ENCODE data around the gene TRRAP. TPM values are rescaled to one million over a fixed set of nuclear protein-coding genes. Genes with fewer than 3 reads are reported as not detected.

The TRRAP gene
- total and polyA plus RNA-seq, 4 donors: 4.3 to 22.7 (median 10.1) TPM

DNA sequence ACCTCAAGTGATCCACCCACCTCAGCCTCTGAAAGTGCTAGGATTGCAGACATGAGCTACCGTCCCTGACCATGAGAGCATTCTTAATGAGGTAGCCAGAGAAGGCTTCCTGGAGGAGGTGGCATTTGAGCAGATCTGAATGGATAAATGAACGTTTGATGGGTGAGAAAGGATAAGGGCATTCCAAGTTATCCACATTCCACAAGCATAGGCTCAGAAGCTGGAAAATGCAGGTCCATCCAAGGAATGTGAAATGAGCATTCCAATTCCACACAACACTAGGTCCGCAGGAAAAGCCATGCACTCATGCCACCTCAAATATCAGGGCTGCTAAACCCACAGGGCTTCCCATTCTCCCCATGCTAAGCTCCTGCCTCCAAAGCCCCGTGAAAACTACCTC, 25.5 kb upstream of the TRRAP start:
- Histone ChIP-seq H3K4me1 (ENCODE audit: control insufficient read depth in 4 of 4, insufficient read depth in 4 of 4, low read length in 3 of 4) (no peaks in the 10 kb centered on the region), H3K9ac (ENCODE audit: low read depth in 1 of 2, low read length in 2 of 2) (no peak overlapping the region), H3K9me3 (ENCODE audit: control insufficient read depth in 4 of 4, low read length in 3 of 4) (peaks cover 2 to 10% (median 8%) of the 10 kb centered on the region in 4 donors), H3K4me3 (ENCODE audit: low read depth in 1 of 3, low read length in 3 of 3) (no peak overlapping the region), H3K27me3 (ENCODE audit: control insufficient read depth in 4 of 4, insufficient read depth in 4 of 4, low read length in 3 of 4) (no peaks in the 10 kb centered on the region), H3K27ac (ENCODE audit: low read depth in 1 of 2, low read length in 2 of 2) (no peak overlapping the region), H3K36me3 (ENCODE audit: control insufficient read depth in 4 of 4, insufficient read depth in 3 of 4, low read depth in 1 of 4, low read length in 3 of 4) (no peaks in the 10 kb centered on the region)
- no peak for DNase-seq (ENCODE audit: low spot score)
- 59% methylated on average over 4 of the region's 4 CpGs for WGBS
- TF ChIP-seq FOXA1 (IDR thresholded peaks at IDR 0.05) (no peak), RXRA (IDR thresholded peaks at IDR 0.05) (no peak), RAD21 (IDR thresholded peaks at IDR 0.05) (no peak), HNF4G (IDR thresholded peaks at IDR 0.05) (no peak), JUND (IDR thresholded peaks at IDR 0.05) (no peak), GABPA (IDR thresholded peaks at IDR 0.05 in 1 of 2, conservative IDR thresholded peaks at IDR 0.05 in 1 of 2) (no peak), TAF1 (conservative IDR thresholded peaks at IDR 0.05) (no peak), EGR1 (IDR thresholded peaks at IDR 0.05; ENCODE audit: low read depth in 2 of 2) (no peak), HNF4A (conservative IDR thresholded peaks at IDR 0.05) (no peak), YY1 (IDR thresholded peaks at IDR 0.05) (no peak), FOXA2 (IDR thresholded peaks at IDR 0.05) (no peak), SP1 (IDR thresholded peaks at IDR 0.05) (no peak), NR2F2 (IDR thresholded peaks at IDR 0.05) (no peak)
- TF ChIP-seq, protein P1, sequence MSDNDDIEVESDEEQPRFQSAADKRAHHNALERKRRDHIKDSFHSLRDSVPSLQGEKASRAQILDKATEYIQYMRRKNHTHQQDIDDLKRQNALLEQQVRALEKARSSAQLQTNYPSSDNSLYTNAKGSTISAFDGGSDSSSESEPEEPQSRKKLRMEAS (IDR thresholded peaks at IDR 0.05): no peak
- TF ChIP-seq, protein P2, sequence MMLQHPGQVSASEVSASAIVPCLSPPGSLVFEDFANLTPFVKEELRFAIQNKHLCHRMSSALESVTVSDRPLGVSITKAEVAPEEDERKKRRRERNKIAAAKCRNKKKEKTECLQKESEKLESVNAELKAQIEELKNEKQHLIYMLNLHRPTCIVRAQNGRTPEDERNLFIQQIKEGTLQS (IDR thresholded peaks at IDR 0.05): no peak
- TF ChIP-seq, protein P3, sequence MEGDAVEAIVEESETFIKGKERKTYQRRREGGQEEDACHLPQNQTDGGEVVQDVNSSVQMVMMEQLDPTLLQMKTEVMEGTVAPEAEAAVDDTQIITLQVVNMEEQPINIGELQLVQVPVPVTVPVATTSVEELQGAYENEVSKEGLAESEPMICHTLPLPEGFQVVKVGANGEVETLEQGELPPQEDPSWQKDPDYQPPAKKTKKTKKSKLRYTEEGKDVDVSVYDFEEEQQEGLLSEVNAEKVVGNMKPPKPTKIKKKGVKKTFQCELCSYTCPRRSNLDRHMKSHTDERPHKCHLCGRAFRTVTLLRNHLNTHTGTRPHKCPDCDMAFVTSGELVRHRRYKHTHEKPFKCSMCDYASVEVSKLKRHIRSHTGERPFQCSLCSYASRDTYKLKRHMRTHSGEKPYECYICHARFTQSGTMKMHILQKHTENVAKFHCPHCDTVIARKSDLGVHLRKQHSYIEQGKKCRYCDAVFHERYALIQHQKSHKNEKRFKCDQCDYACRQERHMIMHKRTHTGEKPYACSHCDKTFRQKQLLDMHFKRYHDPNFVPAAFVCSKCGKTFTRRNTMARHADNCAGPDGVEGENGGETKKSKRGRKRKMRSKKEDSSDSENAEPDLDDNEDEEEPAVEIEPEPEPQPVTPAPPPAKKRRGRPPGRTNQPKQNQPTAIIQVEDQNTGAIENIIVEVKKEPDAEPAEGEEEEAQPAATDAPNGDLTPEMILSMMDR (IDR thresholded peaks at IDR 0.05; ENCODE audit: low read depth, low read length, missing input control): no peak
- TF ChIP-seq, protein P4, sequence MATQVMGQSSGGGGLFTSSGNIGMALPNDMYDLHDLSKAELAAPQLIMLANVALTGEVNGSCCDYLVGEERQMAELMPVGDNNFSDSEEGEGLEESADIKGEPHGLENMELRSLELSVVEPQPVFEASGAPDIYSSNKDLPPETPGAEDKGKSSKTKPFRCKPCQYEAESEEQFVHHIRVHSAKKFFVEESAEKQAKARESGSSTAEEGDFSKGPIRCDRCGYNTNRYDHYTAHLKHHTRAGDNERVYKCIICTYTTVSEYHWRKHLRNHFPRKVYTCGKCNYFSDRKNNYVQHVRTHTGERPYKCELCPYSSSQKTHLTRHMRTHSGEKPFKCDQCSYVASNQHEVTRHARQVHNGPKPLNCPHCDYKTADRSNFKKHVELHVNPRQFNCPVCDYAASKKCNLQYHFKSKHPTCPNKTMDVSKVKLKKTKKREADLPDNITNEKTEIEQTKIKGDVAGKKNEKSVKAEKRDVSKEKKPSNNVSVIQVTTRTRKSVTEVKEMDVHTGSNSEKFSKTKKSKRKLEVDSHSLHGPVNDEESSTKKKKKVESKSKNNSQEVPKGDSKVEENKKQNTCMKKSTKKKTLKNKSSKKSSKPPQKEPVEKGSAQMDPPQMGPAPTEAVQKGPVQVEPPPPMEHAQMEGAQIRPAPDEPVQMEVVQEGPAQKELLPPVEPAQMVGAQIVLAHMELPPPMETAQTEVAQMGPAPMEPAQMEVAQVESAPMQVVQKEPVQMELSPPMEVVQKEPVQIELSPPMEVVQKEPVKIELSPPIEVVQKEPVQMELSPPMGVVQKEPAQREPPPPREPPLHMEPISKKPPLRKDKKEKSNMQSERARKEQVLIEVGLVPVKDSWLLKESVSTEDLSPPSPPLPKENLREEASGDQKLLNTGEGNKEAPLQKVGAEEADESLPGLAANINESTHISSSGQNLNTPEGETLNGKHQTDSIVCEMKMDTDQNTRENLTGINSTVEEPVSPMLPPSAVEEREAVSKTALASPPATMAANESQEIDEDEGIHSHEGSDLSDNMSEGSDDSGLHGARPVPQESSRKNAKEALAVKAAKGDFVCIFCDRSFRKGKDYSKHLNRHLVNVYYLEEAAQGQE (IDR thresholded peaks at IDR 0.05): no peak
- TF ChIP-seq, protein P5, sequence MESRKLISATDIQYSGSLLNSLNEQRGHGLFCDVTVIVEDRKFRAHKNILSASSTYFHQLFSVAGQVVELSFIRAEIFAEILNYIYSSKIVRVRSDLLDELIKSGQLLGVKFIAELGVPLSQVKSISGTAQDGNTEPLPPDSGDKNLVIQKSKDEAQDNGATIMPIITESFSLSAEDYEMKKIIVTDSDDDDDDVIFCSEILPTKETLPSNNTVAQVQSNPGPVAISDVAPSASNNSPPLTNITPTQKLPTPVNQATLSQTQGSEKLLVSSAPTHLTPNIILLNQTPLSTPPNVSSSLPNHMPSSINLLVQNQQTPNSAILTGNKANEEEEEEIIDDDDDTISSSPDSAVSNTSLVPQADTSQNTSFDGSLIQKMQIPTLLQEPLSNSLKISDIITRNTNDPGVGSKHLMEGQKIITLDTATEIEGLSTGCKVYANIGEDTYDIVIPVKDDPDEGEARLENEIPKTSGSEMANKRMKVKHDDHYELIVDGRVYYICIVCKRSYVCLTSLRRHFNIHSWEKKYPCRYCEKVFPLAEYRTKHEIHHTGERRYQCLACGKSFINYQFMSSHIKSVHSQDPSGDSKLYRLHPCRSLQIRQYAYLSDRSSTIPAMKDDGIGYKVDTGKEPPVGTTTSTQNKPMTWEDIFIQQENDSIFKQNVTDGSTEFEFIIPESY (IDR thresholded peaks at IDR 0.05): no peak
